IMR-90 (cell line): ENCODE data around the gene CTAGE15.
"Not testable (repeated sequence)": the region's sequence is repeated elsewhere in the genome, so short reads cannot be mapped to it uniquely, and the experiment has no call there.

Experiments
- CHD1 ChIP-seq: IDR thresholded peaks from 2 replicates; pipeline ENCODE4 v1.6.1; 2012; ENCODE audit warnings: low read depth, low read length, improper control_type of control experiment
- CTCF ChIP-seq: conservative IDR thresholded peaks from 2 replicates; pipeline ENCODE4 v1.5.1; 2012; ENCODE audit warnings: mild to moderate bottlenecking, low read depth, low read length, improper control_type of control experiment
- ELK1 ChIP-seq: fragments of 150-350 bp; IDR thresholded peaks from 2 replicates; pipeline ENCODE4 v1.6.1; 2016; ENCODE audit warnings: low read depth, mild to moderate bottlenecking, low read length, moderate library complexity, borderline replicate concordance
- POLR2A ChIP-seq: IDR thresholded peaks from 2 replicates; pipeline ENCODE4 v1.6.1; 2012; ENCODE audit warnings: mild to moderate bottlenecking, low read depth, low read length
- RFX5 ChIP-seq: IDR thresholded peaks from 2 replicates; pipeline ENCODE4 v1.8.0; 2012; ENCODE audit warnings: low read depth, mild to moderate bottlenecking, low read length, moderate library complexity

GRCh38 chr7:143536443-143536842 is 35.2 kb upstream of the CTAGE15 start:
- not testable (repeated sequence) for TF ChIP-seq CHD1, CTCF, POLR2A, ELK1, RFX5
